ENCODE measurements around the gene COL6A1. TPM values are rescaled to one million over a fixed set of nuclear protein-coding genes. Genes with fewer than 3 reads are reported as not detected.

Gene COL6A1
- polyA plus RNA-seq, 1 donor: 470 TPM

DNA sequence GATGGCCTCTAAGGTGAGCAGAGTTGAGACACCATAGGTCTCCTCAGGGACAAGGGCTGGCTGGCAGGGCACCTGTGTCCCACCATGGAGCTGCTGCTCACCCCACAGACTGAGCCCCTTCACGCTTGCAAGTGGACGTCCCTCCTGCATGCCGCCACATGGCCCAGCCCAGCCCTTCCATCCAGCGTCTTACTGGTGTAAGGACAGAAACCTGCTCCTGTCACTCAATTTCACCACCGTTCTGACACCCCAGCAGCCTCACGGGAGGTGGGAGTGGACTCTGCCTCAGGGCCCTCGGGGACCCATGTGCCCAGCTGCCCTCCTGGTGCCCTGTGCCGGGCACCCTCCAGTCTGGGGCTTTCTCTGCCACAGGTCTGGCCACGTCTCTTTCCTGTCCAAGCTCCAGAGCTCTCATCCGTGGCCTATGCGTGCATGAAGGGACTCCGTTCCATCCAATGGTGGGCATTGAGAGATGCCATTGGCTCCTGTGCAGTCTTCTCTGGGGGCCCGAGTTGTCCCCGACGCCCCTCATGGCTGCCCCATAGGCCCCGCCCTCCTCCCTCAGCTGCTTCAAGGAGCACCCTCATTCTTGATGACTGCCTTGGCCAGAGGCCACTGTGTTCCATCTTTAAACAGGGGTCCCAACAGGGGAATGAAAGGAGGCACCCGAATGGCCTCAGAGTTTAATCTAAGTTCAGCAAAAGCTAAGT, 42.6 kb upstream of the COL6A1 start:
- no peak overlapping the region for H3K4me3 ChIP-seq (ENCODE audit: low read length)
- no peaks in the 10 kb centered on the region for H3K4me1 ChIP-seq (ENCODE audit: control insufficient read depth, insufficient read depth, low read length)
- peaks cover 14% of the 10 kb centered on the region for H3K9me3 ChIP-seq (ENCODE audit: control insufficient read depth, low read depth, low read length)
- DNase-seq: no peak
- H3K27ac ChIP-seq (ENCODE audit: low read length): no peak overlapping the region
- H3K27me3 ChIP-seq (ENCODE audit: control insufficient read depth, insufficient read depth, low read length): no peaks in the 10 kb centered on the region
- no CpG with 5 or more reads among the region's 17 CpGs for WGBS (ENCODE audit: insufficient coverage, low lambda C conversion rate)
- H3K36me3 ChIP-seq (ENCODE audit: control insufficient read depth, insufficient read depth, low read length): no peaks in the 10 kb centered on the region

DNA sequence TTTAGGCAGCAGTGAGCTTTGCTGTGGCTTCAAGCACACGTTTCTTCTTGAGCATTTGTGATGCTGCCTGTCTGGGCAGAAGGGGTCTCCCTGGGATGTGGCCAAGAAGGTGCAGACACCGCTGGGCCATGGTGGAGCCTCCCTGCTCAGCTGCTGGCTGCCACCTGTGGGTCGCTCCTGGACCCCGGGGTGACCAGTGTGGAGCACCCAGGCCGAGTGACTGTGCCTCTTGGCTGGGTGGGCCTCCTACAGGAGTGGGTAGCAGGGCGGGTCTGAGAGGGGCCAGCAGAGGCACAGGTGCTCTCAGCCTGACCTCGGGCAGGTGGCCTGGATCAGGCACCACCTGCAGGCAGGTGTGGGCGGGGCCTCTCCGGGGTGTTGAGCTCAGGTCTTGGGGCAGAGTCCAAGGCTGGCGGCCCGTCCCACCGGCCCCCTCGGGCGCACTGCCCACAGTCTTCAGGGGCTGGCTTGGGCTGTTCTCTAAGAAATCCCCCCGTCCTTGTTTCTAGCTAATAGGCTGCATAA, 42.0 kb upstream of the COL6A1 start:
- no peak for DNase-seq
- no peak overlapping the region for H3K4me3 ChIP-seq (ENCODE audit: low read length)
- no peak overlapping the region for H3K27ac ChIP-seq (ENCODE audit: low read length)
- H3K4me1 ChIP-seq (ENCODE audit: control insufficient read depth, insufficient read depth, low read length): no peaks in the 10 kb centered on the region
- no CpG with 5 or more reads among the region's 15 CpGs for WGBS (ENCODE audit: insufficient coverage, low lambda C conversion rate)
- no peaks in the 10 kb centered on the region for H3K36me3 ChIP-seq (ENCODE audit: control insufficient read depth, insufficient read depth, low read length)
- peaks cover 12% of the 10 kb centered on the region for H3K9me3 ChIP-seq (ENCODE audit: control insufficient read depth, low read depth, low read length)
- H3K27me3 ChIP-seq (ENCODE audit: control insufficient read depth, insufficient read depth, low read length): no peaks in the 10 kb centered on the region

DNA sequence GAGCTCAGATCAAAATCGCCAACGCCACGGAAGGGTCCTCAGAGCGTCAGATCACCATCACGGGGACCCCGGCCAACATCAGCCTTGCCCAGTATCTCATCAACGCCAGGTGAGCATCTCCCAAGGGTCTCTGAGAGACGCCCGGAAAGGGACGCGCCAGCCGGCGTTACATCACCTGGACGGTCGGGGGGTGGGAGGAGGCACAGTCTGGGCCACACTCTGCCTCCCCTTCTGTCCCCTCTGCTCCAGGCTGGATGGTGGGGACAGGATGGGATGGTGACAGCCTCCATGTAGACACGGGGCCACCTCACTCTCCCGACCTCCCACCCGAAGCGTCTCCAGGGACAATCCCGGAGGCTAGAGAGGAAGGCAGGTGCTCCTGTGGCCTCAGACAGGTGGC, 41.5 kb upstream of the COL6A1 start:
- no peak for DNase-seq
- Histone ChIP-seq H3K4me1 (ENCODE audit: control insufficient read depth, insufficient read depth, low read length) (no peaks in the 10 kb centered on the region), H3K4me3 (ENCODE audit: low read length) (no peak overlapping the region), H3K27ac (ENCODE audit: low read length) (no peak overlapping the region), H3K36me3 (ENCODE audit: control insufficient read depth, insufficient read depth, low read length) (no peaks in the 10 kb centered on the region), H3K9me3 (ENCODE audit: control insufficient read depth, low read depth, low read length) (peaks cover 10% of the 10 kb centered on the region), H3K27me3 (ENCODE audit: control insufficient read depth, insufficient read depth, low read length) (no peaks in the 10 kb centered on the region)
- no CpG with 5 or more reads among the region's 20 CpGs for WGBS (ENCODE audit: insufficient coverage, low lambda C conversion rate)

DNA sequence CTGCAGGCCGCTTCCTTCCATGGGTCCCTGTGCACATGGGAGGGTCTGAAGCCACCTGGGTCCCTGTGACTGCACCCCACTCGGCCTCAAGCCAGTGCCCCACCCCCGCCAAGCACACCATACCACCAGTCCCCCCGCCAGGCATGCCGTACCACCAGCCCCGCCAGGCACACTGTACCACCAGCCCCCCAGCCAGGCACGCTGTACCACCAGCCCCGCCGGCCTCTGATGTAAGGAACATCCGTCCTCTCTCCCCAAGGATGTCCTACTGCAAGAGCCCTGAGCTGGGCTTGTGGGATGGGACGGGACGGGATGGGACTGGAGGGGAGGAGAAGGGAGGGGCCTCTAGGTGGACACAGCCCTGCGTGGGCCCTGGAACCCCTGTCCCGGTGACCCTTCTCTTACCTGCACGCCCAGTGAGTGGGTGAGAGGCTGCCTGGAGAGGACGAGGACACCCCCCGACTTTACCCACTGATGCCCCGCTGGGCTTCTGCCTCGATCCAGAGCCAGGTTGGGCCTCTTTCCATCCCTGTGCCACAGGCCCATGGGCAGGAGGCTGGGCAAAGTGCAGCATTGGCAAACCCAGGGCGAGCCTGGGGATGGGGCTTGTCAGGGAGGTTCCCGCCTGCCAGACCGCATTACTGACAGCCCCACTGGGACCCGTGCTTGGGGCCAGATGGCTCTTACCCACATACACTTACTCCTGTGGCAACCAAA, 40.8 kb upstream of the COL6A1 start:
- no CpG with 5 or more reads among the region's 23 CpGs for WGBS (ENCODE audit: insufficient coverage, low lambda C conversion rate)

DNA sequence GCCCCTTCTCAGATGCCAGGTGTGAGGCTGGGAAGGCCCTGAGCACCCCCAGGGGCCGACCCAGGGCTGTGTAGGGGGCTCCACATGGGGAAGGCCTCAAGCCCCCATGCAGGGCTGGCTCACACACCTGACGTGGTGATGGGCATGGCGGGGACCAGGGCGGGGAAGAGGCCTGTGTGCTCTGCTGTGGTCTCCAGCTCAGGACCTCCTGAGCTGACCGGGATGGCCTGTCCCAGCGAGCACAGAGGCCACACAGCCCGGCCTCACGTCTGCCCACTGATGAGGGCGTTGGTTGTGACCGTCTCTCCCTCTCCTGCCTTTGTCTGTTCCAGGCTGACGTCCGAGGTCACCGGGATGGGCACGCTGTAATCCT, 40.2 kb upstream of the COL6A1 start:
- Histone ChIP-seq H3K9me3 (ENCODE audit: control insufficient read depth, low read depth, low read length) (peaks cover 10% of the 10 kb centered on the region), H3K4me1 (ENCODE audit: control insufficient read depth, insufficient read depth, low read length) (no peaks in the 10 kb centered on the region), H3K4me3 (ENCODE audit: low read length) (no peak overlapping the region), H3K36me3 (ENCODE audit: control insufficient read depth, insufficient read depth, low read length) (no peaks in the 10 kb centered on the region), H3K27ac (ENCODE audit: low read length) (no peak overlapping the region), H3K27me3 (ENCODE audit: control insufficient read depth, insufficient read depth, low read length) (no peaks in the 10 kb centered on the region)
- no peak for DNase-seq
- no CpG with 5 or more reads among the region's 14 CpGs for WGBS (ENCODE audit: insufficient coverage, low lambda C conversion rate)

More for the DNA sequence above, 40.8 kb upstream of the COL6A1 start:
- no peaks in the 10 kb centered on the region for H3K36me3 ChIP-seq (ENCODE audit: control insufficient read depth, insufficient read depth, low read length)
- H3K9me3 ChIP-seq (ENCODE audit: control insufficient read depth, low read depth, low read length): peaks cover 10% of the 10 kb centered on the region
- DNase-seq: no peak
- no peaks in the 10 kb centered on the region for H3K4me1 ChIP-seq (ENCODE audit: control insufficient read depth, insufficient read depth, low read length)
- no peak overlapping the region for H3K4me3 ChIP-seq (ENCODE audit: low read length)
- H3K27me3 ChIP-seq (ENCODE audit: control insufficient read depth, insufficient read depth, low read length): no peaks in the 10 kb centered on the region
- H3K27ac ChIP-seq (ENCODE audit: low read length): no peak overlapping the region

DNA sequence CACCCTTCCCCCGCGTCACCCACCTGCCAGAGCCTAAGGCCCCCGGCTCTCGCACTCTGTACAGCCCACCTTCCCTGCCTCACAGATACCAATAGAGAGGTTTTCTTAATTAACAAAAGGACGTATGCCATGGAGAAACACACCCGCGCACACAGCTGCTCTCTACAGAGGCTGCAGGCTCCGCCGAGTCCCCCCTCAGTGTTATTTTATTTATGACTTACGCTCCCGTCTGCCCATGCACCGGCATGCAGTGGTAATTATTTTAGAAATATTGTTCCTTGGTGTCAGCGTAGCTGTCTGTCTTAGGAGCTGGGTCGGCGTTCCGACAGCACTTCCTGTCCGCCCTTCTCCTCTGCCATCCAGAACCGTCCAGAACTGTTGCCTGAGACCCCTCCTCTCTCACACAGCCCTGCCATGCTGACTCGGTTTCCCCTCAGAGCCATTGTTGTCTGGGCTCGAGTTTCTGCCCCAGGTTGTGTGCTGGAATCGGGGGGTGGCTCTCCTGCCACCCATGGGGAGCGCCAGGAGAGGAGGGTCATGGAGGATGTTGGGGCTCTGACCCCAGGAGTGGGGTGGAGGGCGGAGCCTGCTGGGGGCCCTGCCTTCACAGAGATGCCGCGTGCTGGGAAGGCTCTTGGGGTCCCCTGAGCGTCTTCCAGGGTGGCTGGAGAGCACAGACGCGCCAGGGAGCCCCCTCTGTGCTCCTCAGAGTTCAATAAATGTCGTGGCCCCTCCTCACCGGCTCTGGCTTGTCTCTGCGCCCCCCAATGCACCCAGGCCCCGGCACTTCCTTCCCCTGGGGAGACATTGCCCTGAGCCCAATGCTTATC, 39.6 kb upstream of the COL6A1 start:
- no peak for DNase-seq
- H3K27me3 ChIP-seq (ENCODE audit: control insufficient read depth, insufficient read depth, low read length): no peaks in the 10 kb centered on the region
- H3K4me1 ChIP-seq (ENCODE audit: control insufficient read depth, insufficient read depth, low read length): no peaks in the 10 kb centered on the region
- no peak overlapping the region for H3K4me3 ChIP-seq (ENCODE audit: low read length)
- H3K36me3 ChIP-seq (ENCODE audit: control insufficient read depth, insufficient read depth, low read length): no peaks in the 10 kb centered on the region
- no peak overlapping the region for H3K27ac ChIP-seq (ENCODE audit: low read length)
- WGBS (ENCODE audit: insufficient coverage, low lambda C conversion rate): no CpG with 5 or more reads among the region's 32 CpGs
- H3K9me3 ChIP-seq (ENCODE audit: control insufficient read depth, low read depth, low read length): peaks cover 10% of the 10 kb centered on the region

DNA sequence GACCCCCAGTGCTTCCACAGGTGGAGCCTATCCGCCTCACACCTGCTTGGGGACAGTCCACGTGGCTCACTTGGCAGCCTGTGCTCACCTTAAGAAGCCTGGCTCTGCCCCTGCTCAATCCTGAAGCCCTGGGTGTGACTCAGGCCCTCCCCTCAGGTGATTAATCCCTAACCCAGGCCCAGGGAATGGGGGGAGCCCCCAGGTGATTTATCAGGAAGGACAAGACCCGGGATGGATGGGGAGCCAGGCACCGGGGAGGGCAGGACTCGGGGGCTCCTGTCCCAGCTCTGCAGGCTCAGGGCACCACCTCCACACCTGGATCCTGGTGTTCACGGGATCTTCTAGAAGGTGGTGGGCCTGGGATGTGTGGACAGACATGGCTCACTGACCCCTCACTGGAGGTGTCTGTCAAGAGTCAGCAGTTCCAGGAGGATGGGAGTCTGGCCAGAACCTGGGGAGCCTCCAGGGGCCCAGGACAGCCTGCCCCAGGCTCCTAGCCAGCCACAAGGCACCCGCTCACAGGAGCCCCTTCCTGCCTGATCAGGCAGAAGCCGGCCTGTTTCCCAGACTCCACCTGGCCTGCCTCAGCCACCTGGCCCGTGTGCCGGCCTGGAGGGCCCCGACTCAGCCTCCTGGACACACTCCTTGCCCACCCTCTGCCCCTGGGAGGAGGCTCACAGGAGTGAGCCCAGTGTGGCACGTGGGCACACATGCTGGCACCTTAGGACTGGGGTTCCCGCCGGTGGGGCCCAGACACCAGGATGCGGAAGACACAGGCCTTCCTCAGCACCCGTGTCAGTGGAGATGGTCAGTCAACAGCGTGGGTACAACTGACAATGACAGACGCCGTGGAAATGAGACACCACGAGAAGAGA, 38.6 kb upstream of the COL6A1 start:
- Histone ChIP-seq H3K27me3 (ENCODE audit: control insufficient read depth, insufficient read depth, low read length) (no peaks in the 10 kb centered on the region), H3K27ac (ENCODE audit: low read length) (no peak overlapping the region), H3K4me3 (ENCODE audit: low read length) (no peak overlapping the region), H3K4me1 (ENCODE audit: control insufficient read depth, insufficient read depth, low read length) (no peaks in the 10 kb centered on the region), H3K36me3 (ENCODE audit: control insufficient read depth, insufficient read depth, low read length) (no peaks in the 10 kb centered on the region), H3K9me3 (ENCODE audit: control insufficient read depth, low read depth, low read length) (peaks cover 10% of the 10 kb centered on the region)
- no CpG with 5 or more reads among the region's 20 CpGs for WGBS (ENCODE audit: insufficient coverage, low lambda C conversion rate)
- DNase-seq: no peak

DNA sequence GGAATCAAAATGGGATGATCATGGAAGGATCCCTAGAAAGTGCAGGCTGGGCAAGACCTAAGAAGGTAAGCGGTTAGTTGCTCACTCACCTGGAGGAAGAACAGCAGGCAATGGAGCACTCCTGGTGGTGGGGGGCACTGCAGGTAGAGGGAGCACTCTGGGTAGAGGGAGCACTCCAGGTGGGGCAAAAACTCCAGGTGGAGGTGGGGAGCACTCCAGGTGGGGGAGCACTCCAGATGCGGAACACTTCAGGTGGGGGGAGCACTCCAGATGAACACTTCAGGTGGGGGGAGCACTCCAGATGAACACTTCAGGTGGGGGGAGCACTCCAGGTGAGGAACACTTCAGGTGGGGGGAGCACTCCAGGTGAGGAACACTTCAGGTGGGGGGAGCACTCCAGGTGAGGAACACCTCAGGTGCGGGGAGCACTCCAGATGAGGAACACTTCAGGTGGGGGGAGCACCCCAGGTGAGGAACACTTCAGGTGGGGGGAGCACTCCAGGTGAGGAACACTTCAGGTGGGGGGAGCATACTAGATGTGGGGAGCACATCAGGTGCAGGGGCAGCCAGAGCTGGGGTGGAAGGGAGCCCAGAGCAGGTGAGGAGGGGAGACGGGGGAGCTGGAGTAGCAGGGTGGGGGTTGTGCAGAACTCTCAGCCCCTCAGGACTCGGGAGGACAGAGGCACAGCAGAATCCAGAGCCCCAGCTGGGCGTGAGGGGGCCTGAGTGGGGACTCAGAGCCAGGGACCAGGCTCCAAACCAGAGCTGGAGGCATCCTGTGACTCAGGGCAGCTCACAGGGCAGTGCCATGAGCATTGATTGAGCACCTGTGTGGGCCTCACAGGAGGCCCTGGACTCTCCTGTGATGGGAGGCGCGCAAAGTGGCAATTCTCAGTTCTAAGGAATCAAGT, 37.7 kb upstream of the COL6A1 start:
- H3K27me3 ChIP-seq (ENCODE audit: control insufficient read depth, insufficient read depth, low read length): no peaks in the 10 kb centered on the region
- H3K27ac ChIP-seq (ENCODE audit: low read length): no peak overlapping the region
- no peak overlapping the region for H3K4me3 ChIP-seq (ENCODE audit: low read length)
- no peaks in the 10 kb centered on the region for H3K4me1 ChIP-seq (ENCODE audit: control insufficient read depth, insufficient read depth, low read length)
- peaks cover 7% of the 10 kb centered on the region for H3K9me3 ChIP-seq (ENCODE audit: control insufficient read depth, low read depth, low read length)
- WGBS (ENCODE audit: insufficient coverage, low lambda C conversion rate): 80% methylated on average over 1 of the region's 8 CpGs
- no peak for DNase-seq
- no peaks in the 10 kb centered on the region for H3K36me3 ChIP-seq (ENCODE audit: control insufficient read depth, insufficient read depth, low read length)

DNA sequence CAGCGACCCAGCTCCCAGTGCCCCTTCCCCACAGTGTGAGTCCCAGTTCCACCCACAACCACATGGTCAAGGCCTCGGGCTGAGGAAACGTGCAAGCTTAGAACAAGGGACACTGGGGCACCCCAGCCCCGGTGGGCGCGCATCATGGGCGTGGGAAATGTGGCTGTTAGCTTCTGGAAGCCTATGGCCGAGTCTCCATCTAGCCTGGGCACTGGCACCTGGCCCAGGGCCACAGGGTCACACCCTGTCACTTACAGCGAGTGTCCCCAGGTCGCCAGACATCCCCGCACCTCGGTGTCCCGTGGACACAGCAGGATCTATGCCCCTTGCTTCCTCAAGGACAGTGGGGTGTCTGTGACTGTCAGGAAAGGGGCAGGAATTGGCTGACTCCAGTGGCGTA, 37.0 kb upstream of the COL6A1 start:
- no peak for DNase-seq
- H3K27ac ChIP-seq (ENCODE audit: low read length): no peak overlapping the region
- no peaks in the 10 kb centered on the region for H3K36me3 ChIP-seq (ENCODE audit: control insufficient read depth, insufficient read depth, low read length)
- no peaks in the 10 kb centered on the region for H3K4me1 ChIP-seq (ENCODE audit: control insufficient read depth, insufficient read depth, low read length)
- peaks cover 5% of the 10 kb centered on the region for H3K9me3 ChIP-seq (ENCODE audit: control insufficient read depth, low read depth, low read length)
- no peak overlapping the region for H3K4me3 ChIP-seq (ENCODE audit: low read length)
- no CpG with 5 or more reads among the region's 14 CpGs for WGBS (ENCODE audit: insufficient coverage, low lambda C conversion rate)
- H3K27me3 ChIP-seq (ENCODE audit: control insufficient read depth, insufficient read depth, low read length): no peaks in the 10 kb centered on the region

Measured in large intestine (tissue), 3 donors.